SH-SY5Y (cell line): Measurements from ENCODE around the gene SIRPA.

Source experiments
- GATA2 ChIP-seq: IDR thresholded peaks from 2 replicates; pipeline ENCODE4 v1.6.1; 2011; ENCODE audit warnings: mild to moderate bottlenecking, low read depth, low read length
- GATA3 ChIP-seq: IDR thresholded peaks from 2 replicates; pipeline ENCODE4 v1.6.1; 2011; ENCODE audit warnings: low read depth, mild to moderate bottlenecking, low read length, moderate library complexity

SIRPA gene

DNA sequence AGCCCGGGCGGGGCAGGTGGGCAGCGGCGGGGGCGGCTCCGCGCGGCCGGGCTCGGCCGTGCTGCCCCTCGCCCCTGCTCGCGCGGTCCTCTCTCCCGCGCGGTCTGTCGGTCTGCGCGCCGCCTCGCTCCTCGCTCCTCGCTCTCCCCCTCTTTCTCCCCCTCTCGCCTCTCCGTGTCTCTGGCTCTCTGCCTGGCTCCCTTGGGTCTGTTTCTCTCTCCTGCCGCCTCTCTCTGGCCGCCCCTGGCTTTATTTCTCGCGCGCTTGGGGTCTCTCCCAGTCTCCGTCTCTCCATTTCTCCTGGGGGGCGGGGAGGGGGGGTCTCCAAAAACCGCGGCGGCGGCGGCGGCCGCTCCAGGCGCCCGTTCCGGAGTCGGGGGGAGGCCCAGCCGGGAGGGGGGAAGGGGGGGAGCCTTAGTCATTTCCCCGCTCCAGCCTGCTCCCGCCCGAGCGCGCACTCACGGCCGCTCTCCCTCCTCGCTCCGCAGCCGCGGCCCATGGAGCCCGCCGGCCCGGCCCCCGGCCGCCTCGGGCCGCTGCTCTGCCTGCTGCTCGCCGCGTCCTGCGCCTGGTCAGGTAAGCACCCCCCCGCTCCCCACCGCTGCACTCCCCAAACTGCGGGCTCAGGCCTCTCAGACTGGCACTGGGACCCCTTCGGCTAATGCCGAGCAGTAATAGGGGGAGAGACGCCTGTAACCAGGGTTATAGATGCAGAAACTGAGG is at the start of gene SIRPA:
SIRPA (plus strand) TSS at position 457 of the 723 bp plus-strand sequence; CDS start at position 498, 41 bp downstream.
- TF ChIP-seq GATA2 (no peak), GATA3 (no peak)

DNA sequence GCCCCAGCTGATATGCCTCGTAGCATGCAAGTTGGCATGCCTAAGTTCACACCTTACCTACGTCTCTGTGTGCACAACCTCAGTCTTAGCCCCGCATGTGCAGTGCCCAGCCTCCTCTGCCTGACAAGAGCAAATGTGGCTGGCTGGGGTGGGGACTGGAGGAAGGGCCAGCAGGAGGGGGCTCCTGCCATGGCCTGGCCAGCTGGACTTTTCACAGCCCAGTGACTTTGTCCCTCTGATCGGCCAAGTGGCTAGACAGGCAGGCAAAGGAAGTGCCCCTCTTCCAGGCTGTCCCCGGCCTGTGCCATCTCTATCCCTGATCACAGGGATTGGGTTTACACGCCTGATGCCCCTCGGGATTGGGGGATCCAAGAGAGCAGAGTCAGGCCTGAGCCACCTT is 49.5 kb upstream of the SIRPA start:
- TF ChIP-seq GATA2 (no peak), GATA3 (no peak)

DNA sequence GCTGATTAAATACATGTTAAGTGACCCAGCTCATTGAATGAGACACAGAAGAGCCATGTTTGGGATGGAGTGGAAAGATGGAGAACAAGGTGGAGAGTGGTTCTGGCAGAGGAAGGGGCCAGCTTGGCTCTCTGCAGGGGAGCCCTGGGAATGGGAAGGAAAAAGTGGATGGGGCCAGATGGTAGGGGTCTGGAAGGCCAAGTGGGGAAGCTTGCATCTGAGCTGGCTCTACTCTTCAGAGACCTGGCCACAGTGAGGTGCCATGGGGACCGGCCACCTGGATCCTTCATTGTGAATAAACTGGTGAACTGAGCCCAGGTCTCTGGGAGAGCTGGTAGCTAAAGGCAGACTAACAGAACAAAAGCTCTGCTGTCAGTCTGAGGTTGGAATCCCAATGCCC is 48.9 kb upstream of the SIRPA start:
- no peak for TF ChIP-seq GATA2

DNA sequence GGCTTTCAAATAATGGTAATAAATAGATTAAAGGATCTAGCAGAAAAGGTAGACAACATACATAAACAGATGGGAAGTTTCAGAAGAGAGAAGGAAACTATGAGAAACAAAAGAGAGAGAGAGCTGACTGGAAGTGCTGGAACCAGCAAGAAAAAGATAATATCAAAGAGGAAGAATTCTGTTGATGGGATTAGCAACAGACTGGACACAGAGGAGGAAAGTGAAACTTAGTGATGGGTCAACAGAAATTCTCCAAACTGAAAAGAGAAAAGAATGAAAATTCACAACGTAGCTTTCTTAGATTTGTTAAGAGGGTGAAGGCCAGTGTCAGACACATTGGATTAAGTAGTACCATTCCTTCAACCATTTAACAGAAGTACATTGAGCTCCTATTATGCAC is 48.3 kb upstream of the SIRPA start:
- TF ChIP-seq GATA3 = no peak
- no peak for TF ChIP-seq GATA2

DNA sequence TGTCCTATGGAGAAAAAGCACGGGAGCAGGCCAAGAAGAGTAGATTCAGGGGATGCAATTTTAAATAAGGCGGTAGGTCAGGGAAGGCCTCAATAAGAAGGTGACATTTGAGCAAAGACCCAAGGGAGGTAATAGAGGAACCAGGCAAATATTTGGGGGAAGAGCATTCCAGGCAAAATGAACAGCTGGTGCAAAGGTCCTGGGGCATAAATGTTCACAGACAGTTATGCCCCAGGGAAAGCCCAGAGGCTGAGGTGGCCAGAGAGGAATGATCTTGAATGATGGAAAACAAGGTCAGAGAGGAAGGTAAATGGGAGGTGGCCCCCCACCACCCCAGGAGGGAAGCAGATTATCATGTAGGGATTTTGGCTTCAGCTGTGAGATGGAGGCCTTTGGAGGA is 47.4 kb upstream of the SIRPA start:
- no peak for TF ChIP-seq GATA3
- TF ChIP-seq GATA2 = no peak

DNA sequence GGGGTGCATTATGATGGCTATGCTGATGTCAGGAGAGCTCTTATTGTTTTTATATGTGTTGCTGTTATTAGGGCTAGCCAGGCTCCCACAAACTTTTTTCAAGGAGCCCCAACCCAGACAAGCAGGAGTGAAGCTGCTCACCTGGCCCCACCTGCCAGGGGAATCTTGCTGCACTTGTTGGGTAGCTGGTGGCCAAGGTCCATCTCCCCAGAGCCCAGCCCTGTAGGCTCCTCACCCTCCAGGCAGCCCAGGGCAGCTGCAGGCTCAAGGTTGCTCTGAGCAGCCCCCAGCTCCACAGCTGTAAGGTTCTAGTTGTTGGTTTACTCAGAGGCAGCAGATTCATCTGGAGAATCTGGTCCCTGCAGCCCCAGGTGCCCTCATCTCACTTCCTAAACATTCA is 46.8 kb upstream of the SIRPA start:
- TF ChIP-seq GATA3 (no peak), GATA2 (no peak)

DNA sequence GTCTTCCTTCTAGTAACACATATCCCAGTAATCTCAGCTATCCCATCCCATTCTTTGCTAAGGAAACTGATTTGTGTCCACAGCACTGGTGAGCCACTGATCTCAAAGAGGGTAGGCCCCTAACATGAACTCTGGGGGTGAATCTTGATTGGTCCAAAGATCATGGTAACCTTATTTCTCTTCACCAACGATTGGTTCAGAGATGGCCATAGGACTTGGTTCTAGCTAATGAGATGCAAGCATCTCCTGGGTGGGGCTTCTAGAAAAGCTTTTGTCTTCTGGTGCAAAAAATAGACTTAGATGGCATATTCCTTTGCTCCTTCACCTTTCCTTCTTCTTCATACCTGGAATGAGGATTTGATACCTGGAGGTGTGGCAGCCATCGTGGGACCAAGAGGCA is 43.8 kb upstream of the SIRPA start:
- TF ChIP-seq GATA2 (no peak), GATA3 (no peak)

GRCh38 chr20:1853473-1853872 is 41.7 kb upstream of the SIRPA start:
- TF ChIP-seq GATA3 (no peak), GATA2 (no peak)

- TF ChIP-seq GATA2 (no peak), GATA3 (no peak)
Measured at GRCh38 chr20:1854246-1854645, 41.0 kb upstream of the SIRPA start.

- TF ChIP-seq GATA2 (no peak), GATA3 (no peak)
Measured at GRCh38 chr20:1855109-1855508, 40.1 kb upstream of the SIRPA start.

- TF ChIP-seq GATA2 = no peak
- TF ChIP-seq GATA3 = no peak
Measured at GRCh38 chr20:1855690-1856089, 39.5 kb upstream of the SIRPA start.

GRCh38 chr20:1856424-1856823 is 38.8 kb upstream of the SIRPA start:
- TF ChIP-seq GATA2 = no peak
- no peak for TF ChIP-seq GATA3

- TF ChIP-seq GATA3 = no peak
Measured at GRCh38 chr20:1857466-1857865, 37.7 kb upstream of the SIRPA start.

GRCh38 chr20:1858871-1859270 is 36.3 kb upstream of the SIRPA start:
- TF ChIP-seq GATA3 (no peak), GATA2 (no peak)

DNA sequence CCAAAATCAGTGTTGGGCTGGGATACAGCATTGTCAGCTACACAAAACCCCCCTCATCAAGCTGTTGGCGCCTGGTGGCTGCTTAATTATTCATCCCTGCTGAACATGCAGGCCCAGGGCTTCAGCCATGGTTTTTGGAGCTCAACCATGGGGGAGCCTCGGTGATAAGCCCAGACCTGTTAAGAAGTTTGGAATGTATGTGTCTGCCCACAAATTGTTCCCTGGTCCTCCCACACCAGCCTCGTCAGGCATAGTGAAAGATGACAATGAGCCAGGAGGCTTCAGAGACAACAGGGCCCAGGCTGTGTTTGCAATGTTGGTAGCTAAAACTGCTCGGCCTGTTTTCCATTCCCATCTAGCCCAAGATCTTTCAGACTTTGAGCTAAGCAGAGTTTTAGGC is 34.8 kb upstream of the SIRPA start:
- TF ChIP-seq GATA2 (no peak), GATA3 (no peak)
